Neural progenitor cell (in vitro differentiated cells): ENCODE results near the gene SPEN.

Experiments
- EZH2 ChIP-seq: fragments of 200-600 bp; sonication (generic); IDR thresholded peaks from 2 replicates; pipeline ENCODE4 v1.6.1; 2017; ENCODE audit warnings: antibody characterized with exemption, mild to moderate bottlenecking, moderate library complexity
- EZH2phosphoT487 ChIP-seq: fragments of 200-600 bp; sonication (generic); IDR thresholded peaks from 2 replicates; pipeline ENCODE4 v1.6.1; 2017; ENCODE audit warnings: antibody characterized with exemption
- TF ChIP-seq, protein P1 (sequence below): fragments of 200-600 bp; sonication (generic); IDR thresholded peaks from 2 replicates; pipeline ENCODE4 v1.5.1; 2017; ENCODE audit warnings: antibody characterized with exemption, mild to moderate bottlenecking

GRCh38 chr1:15958111-15958510, 110.6 kb downstream of the SPEN start:
- TF ChIP-seq EZH2 = no peak
- TF ChIP-seq, protein P1, sequence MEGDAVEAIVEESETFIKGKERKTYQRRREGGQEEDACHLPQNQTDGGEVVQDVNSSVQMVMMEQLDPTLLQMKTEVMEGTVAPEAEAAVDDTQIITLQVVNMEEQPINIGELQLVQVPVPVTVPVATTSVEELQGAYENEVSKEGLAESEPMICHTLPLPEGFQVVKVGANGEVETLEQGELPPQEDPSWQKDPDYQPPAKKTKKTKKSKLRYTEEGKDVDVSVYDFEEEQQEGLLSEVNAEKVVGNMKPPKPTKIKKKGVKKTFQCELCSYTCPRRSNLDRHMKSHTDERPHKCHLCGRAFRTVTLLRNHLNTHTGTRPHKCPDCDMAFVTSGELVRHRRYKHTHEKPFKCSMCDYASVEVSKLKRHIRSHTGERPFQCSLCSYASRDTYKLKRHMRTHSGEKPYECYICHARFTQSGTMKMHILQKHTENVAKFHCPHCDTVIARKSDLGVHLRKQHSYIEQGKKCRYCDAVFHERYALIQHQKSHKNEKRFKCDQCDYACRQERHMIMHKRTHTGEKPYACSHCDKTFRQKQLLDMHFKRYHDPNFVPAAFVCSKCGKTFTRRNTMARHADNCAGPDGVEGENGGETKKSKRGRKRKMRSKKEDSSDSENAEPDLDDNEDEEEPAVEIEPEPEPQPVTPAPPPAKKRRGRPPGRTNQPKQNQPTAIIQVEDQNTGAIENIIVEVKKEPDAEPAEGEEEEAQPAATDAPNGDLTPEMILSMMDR = no peak
- no peak for TF ChIP-seq EZH2phosphoT487
